ENCODE data around the gene THAP3. TPM values are rescaled to one million over a fixed set of nuclear protein-coding genes. Genes with fewer than 3 reads are reported as not detected.
A peak's percentile ranks its signal among the peaks of the same experiment; 100 is the strongest.

THAP3 gene
- total RNA-seq, 6 experiments from 2014 or later = 5.9 to 11.3 (median 10.3) TPM

DNA sequence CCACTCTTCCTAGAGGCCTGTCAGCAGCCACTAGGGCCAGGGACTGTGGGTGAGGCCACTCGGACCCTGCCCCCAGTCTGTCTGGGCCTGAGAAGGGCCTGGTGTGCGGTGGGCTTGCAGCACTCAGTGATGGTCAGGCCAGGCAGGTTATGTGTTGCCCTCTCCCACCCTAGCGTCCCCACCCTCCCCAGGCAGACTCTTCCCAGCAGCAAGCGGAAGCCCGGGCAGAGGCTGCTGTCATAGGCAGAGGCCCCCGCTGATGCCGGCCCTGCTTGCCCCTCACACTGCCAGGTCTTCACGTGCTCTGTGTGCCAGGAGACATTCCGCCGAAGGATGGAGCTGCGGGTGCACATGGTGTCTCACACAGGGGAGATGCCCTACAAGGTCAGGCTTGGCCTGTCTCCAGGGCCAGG, 38.3 kb upstream of the THAP3 start:
- Histone ChIP-seq H3K9me3 (no peaks in the 10 kb centered on the region), H3K4me3 (no peak overlapping the region), H3K4me1 (peaks cover 0 to 21% (median 11%) of the 10 kb centered on the region in 4 donors), H3K27me3 (no peaks in the 10 kb centered on the region), H3K36me3 (peaks cover 0 to 30% (median 6%) of the 10 kb centered on the region in 4 donors), H3K27ac (no peak overlapping the region)
- WGBS (ENCODE audit: insufficient coverage, low coverage, low lambda C conversion rate, missing lambda C conversion rate) = no CpG with 5 or more reads among the region's 11 CpGs
- no peak for DNase-seq
- TF ChIP-seq POLR2A (IDR thresholded peaks at IDR 0.05) = no peak
- TF ChIP-seq, protein P1, sequence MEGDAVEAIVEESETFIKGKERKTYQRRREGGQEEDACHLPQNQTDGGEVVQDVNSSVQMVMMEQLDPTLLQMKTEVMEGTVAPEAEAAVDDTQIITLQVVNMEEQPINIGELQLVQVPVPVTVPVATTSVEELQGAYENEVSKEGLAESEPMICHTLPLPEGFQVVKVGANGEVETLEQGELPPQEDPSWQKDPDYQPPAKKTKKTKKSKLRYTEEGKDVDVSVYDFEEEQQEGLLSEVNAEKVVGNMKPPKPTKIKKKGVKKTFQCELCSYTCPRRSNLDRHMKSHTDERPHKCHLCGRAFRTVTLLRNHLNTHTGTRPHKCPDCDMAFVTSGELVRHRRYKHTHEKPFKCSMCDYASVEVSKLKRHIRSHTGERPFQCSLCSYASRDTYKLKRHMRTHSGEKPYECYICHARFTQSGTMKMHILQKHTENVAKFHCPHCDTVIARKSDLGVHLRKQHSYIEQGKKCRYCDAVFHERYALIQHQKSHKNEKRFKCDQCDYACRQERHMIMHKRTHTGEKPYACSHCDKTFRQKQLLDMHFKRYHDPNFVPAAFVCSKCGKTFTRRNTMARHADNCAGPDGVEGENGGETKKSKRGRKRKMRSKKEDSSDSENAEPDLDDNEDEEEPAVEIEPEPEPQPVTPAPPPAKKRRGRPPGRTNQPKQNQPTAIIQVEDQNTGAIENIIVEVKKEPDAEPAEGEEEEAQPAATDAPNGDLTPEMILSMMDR (IDR thresholded peaks at IDR 0.05) = no peak
- intact Hi-C loops (cut with DNase I) = no loop called here
- no peak for ATAC-seq

DNA sequence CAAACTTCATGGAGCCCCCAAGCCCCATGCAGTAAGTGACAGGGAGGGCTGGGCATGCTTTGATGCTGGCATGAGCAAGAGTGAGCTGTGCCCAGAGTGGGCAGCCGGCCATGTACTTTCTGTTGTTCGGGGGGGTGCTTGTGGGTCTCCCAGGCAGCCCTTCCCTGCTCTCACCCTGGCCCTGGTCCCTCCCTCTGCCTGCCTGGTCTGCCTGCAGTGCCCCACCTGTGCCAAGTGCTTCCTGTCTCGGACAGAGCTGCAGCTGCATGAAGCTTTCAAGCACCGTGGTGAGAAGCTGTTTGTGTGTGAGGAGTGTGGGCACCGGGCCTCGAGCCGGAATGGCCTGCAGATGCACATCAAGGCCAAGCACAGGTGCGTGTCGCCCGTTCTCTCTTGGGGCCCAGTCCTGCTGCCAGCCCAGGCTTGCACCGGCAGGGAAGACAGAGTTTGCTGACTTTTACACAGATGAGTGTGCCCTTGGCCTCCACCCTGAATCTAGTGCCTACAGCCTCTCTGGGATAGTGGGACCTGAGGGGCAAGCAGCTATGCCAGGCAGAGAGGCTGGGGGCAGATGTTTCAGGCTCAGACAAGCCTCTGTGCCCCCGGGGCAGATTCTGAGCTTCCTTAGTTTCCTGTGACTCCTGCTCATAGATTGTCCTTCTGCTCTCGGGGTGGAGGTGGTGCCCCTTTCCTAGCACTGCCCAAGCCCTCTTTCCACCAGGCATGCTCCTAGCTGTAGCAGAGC, 37.2 kb upstream of the THAP3 start:
- intact Hi-C loops (cut with DNase I) = no loop called here
- H3K36me3 ChIP-seq = peaks cover 0 to 39% (median 11%) of the 10 kb centered on the region in 4 donors

DNA sequence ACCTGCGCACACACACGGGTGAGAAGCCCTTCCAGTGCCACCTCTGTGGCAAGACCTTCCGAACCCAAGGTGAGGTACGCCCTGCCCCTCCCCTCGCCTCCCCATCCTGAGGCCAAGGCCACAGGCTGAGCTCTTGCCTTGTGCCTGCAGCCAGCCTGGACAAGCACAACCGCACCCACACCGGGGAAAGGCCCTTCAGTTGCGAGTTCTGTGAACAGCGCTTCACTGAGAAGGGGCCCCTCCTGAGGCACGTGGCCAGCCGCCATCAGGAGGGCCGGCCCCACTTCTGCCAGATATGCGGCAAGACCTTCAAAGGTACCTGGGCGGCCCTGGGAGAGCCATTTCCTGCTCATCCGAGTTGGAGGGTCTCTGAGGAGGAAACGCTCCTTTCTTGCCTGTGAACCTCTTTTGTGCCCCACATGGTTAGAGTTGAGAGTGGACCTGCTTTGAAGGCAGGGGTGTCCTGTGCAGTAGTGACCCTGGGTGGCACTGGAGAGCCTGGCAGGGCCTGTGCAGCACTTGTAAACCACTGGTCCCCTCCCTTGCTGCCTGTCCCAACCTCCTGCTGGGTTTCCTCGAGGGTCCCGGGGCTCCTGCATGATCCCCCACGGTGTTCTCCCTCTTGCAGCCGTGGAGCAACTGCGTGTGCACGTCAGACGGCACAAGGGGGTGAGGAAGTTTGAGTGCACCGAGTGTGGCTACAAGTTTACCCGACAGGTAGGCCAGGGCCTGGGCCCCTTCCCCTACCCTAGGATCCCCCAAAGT, 36.4 kb upstream of the THAP3 start:
- WGBS (ENCODE audit: insufficient coverage, low coverage, low lambda C conversion rate, missing lambda C conversion rate) = no CpG with 5 or more reads among the region's 25 CpGs

More for the DNA sequence above, 37.2 kb upstream of the THAP3 start:
- Histone ChIP-seq H3K27me3 (no peaks in the 10 kb centered on the region), H3K4me3 (no peak overlapping the region), H3K9me3 (no peaks in the 10 kb centered on the region), H3K4me1 (peaks cover 0 to 12% (median 6%) of the 10 kb centered on the region in 4 donors), H3K27ac (no peak overlapping the region)
- TF ChIP-seq, protein P1 (IDR thresholded peaks at IDR 0.05) = no peak
- no peak for TF ChIP-seq POLR2A (IDR thresholded peaks at IDR 0.05)
- WGBS (ENCODE audit: insufficient coverage, low coverage, low lambda C conversion rate, missing lambda C conversion rate) = 67% methylated on average over 2 of the region's 13 CpGs
- DNase-seq (peak in 1 of 3 donors; percentile 69), ATAC-seq (peak in 3 of 4 donors; percentile 2 to 26 (median 13))

DNA sequence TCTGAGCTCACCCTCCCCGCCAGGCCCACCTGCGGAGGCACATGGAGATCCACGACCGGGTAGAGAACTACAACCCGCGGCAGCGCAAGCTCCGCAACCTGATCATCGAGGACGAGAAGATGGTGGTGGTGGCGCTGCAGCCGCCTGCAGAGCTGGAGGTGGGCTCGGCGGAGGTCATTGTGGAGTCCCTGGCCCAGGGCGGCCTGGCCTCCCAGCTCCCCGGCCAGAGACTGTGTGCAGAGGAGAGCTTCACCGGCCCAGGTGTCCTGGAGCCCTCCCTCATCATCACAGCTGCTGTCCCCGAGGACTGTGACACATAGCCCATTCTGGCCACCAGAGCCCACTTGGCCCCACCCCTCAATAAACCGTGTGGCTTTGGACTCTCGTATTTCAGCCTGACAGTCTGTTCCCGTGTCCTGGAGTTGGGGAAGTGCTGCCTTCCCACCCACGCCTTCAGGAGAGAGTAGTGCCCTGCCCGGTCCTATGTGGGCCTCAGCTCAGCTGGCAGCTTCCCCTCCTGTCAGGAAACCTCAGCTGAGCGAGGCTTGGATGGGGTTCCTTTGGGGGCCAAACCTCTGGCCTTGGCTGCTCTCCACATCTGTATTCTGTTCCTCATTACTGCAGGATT, 35.7 kb upstream of the THAP3 start:
- Histone ChIP-seq H3K4me3 (no peak overlapping the region), H3K27me3 (no peaks in the 10 kb centered on the region), H3K27ac (no peak overlapping the region), H3K9me3 (no peaks in the 10 kb centered on the region), H3K4me1 (no peaks in the 10 kb centered on the region), H3K36me3 (peaks cover 0 to 55% (median 20%) of the 10 kb centered on the region in 4 donors)
- TF ChIP-seq POLR2A (IDR thresholded peaks at IDR 0.05) = no peak
- TF ChIP-seq, protein P1 (IDR thresholded peaks at IDR 0.05) = no peak
- intact Hi-C loops (cut with DNase I) = no loop called here
- 67% methylated on average over 1 of the region's 24 CpGs for WGBS (ENCODE audit: insufficient coverage, low coverage, low lambda C conversion rate, missing lambda C conversion rate)
- peak in 1 of 4 donors; percentile 1 for ATAC-seq
- DNase-seq = no peak

More for the DNA sequence above, 36.4 kb upstream of the THAP3 start:
- H3K36me3 ChIP-seq = peaks cover 0 to 48% (median 17%) of the 10 kb centered on the region in 4 donors
- no peak overlapping the region for H3K27ac ChIP-seq
- TF ChIP-seq POLR2A (IDR thresholded peaks at IDR 0.05) = no peak
- no peak for DNase-seq
- ATAC-seq = peak in 2 of 4 donors; percentile 3 to 7
- H3K4me3 ChIP-seq = no peak overlapping the region
- H3K9me3 ChIP-seq = no peaks in the 10 kb centered on the region
- intact Hi-C loops (cut with DNase I) = no loop called here
- H3K4me1 ChIP-seq = peaks cover 0 to 3% (median 1%) of the 10 kb centered on the region in 4 donors
- H3K27me3 ChIP-seq = no peaks in the 10 kb centered on the region
